ENCODE data around the gene PELI1. TPM values are rescaled to one million over a fixed set of nuclear protein-coding genes. Genes with fewer than 3 reads are reported as not detected.

The PELI1 gene
- total RNA-seq, 1 experiment from 2014 or later = 61.0 TPM

DNA sequence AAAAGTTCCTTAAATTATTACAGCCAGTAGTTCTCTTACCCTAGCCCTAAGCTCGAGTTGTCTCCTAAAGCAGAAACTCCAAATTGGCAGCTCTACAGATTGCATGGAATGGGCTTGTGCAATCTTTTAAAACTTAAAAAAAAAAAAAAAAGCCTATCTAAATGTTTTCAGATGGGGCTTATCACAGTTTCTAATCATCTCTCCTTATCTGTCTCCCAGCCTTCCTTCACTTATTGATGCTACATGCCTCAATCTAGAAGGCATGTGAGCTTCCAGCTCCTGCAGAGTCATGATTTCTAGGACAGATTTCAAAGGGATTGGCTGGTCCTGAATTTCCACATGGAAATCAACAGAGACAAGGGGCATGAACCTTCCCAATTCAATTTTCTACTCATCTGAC, 33.1 kb upstream of the PELI1 start:
- H2BK12ac ChIP-seq (ENCODE audit: insufficient read length, low read depth, low read length) = no peak overlapping the region
- no peak overlapping the region for H3K27ac ChIP-seq (ENCODE audit: insufficient read length, low read depth, low read length)
- no peak overlapping the region for H2BK15ac ChIP-seq (ENCODE audit: low read depth, low read length)
- no peak for DNase-seq
- H2BK120ac ChIP-seq (ENCODE audit: low read depth, low read length, poor library complexity, severe bottlenecking) = no peak overlapping the region
- no peak for TF ChIP-seq CTCF (conservative IDR thresholded peaks at IDR 0.05)
- H2BK5ac ChIP-seq (ENCODE audit: insufficient read length, low read length) = no peak overlapping the region
- H3K23me2 ChIP-seq (ENCODE audit: insufficient read length, low read depth, low read length, poor library complexity, severe bottlenecking) = no peaks in the 10 kb centered on the region
- no CpG with 5 or more reads among the region's 1 CpG for WGBS (ENCODE audit: extremely low coverage, insufficient read length, low lambda C conversion rate)
- no peaks in the 10 kb centered on the region for H3K9me3 Mint-ChIP-seq
- no peak overlapping the region for H3K18ac ChIP-seq (ENCODE audit: insufficient read length, low read depth, low read length)
- no peak overlapping the region for H3K4me2 ChIP-seq (ENCODE audit: insufficient read depth, insufficient read length, low read length)
- no peak overlapping the region for H2BK20ac ChIP-seq (ENCODE audit: low read depth, low read length, poor library complexity, severe bottlenecking)
- no peak overlapping the region for H4K5ac ChIP-seq (ENCODE audit: insufficient read length, low read depth, low read length)
- no peak overlapping the region for H4K91ac ChIP-seq (ENCODE audit: insufficient read length, low read depth, low read length)
- no peak overlapping the region for H3T11ph ChIP-seq (ENCODE audit: low read length)
- H3K27me3 Mint-ChIP-seq (ENCODE audit: low read depth) = no peaks in the 10 kb centered on the region
- no peak overlapping the region for H3K27ac Mint-ChIP-seq
- H3K36me3 Mint-ChIP-seq (ENCODE audit: insufficient read depth in 1 of 3, low read depth in 3 of 3) = no peaks in the 10 kb centered on the region
- no peak overlapping the region for H4K8ac ChIP-seq (replicated peaks; ENCODE audit: insufficient read length, low read depth, low read length)
- no peaks in the 10 kb centered on the region for H3K79me1 ChIP-seq (ENCODE audit: insufficient read depth, low read depth, low read length, poor library complexity, severe bottlenecking)
- no peaks in the 10 kb centered on the region for H3K79me2 ChIP-seq (ENCODE audit: insufficient read depth, low read length)
- H3K9ac ChIP-seq (ENCODE audit: extremely low read depth, insufficient read length, low read length) = no peak overlapping the region
- H2AFZ ChIP-seq (ENCODE audit: low read length) = no peak overlapping the region
- no peak overlapping the region for H3K14ac ChIP-seq (ENCODE audit: insufficient read depth, low read length)
- H3K4me1 ChIP-seq (ENCODE audit: insufficient read depth, low read length) = no peaks in the 10 kb centered on the region; the same call in 1 of the 2 replicates
- H3K4ac ChIP-seq (ENCODE audit: low read depth, low read length) = no peak overlapping the region
- peaks cover 18 to 19% of the 10 kb centered on the region in 2 experiments for H3K4me1 Mint-ChIP-seq
- H2AK5ac ChIP-seq (ENCODE audit: insufficient read length, low read length) = no peak overlapping the region
- no peaks in the 10 kb centered on the region for H3K9me3 ChIP-seq (ENCODE audit: control insufficient read depth, low read depth, low read length)
- H3K27me3 ChIP-seq (ENCODE audit: insufficient read depth, low read length) = no peaks in the 10 kb centered on the region
- no peak overlapping the region for H3K23ac ChIP-seq (ENCODE audit: insufficient read length, low read depth, low read length)
- no peaks in the 10 kb centered on the region for H4K20me1 ChIP-seq (ENCODE audit: control insufficient read depth, insufficient read depth, insufficient read length)
- no peak overlapping the region for H3K56ac ChIP-seq (ENCODE audit: insufficient read length, low read depth, low read length)
- H3K4me3 Mint-ChIP-seq = no peak overlapping the region

Measured in H9 (cell line).